Measurements from ENCODE around the gene INSYN2B.

INSYN2B gene

GRCh38 chr5:169874621-169875020 is 105.7 kb downstream of the INSYN2B start:
- Histone ChIP-seq H3K9me3 (ENCODE audit: insufficient read depth, low read length, severe bottlenecking) (no peaks in the 10 kb centered on the region), H3K9ac (ENCODE audit: low read depth, low read length) (no peak overlapping the region)

GRCh38 chr5:169873642-169874041 is 106.7 kb downstream of the INSYN2B start:
- TF ChIP-seq, protein P1, sequence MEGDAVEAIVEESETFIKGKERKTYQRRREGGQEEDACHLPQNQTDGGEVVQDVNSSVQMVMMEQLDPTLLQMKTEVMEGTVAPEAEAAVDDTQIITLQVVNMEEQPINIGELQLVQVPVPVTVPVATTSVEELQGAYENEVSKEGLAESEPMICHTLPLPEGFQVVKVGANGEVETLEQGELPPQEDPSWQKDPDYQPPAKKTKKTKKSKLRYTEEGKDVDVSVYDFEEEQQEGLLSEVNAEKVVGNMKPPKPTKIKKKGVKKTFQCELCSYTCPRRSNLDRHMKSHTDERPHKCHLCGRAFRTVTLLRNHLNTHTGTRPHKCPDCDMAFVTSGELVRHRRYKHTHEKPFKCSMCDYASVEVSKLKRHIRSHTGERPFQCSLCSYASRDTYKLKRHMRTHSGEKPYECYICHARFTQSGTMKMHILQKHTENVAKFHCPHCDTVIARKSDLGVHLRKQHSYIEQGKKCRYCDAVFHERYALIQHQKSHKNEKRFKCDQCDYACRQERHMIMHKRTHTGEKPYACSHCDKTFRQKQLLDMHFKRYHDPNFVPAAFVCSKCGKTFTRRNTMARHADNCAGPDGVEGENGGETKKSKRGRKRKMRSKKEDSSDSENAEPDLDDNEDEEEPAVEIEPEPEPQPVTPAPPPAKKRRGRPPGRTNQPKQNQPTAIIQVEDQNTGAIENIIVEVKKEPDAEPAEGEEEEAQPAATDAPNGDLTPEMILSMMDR (IDR thresholded peaks at IDR 0.05; ENCODE audit: borderline replicate concordance, extremely low read depth, low read length, poor library complexity, severe bottlenecking), result no peak
- no peak for TF ChIP-seq EZH2 (IDR thresholded peaks at IDR 0.05; ENCODE audit: borderline replicate concordance, low read depth, low read length, severe bottlenecking)
- no peak overlapping the region for H3K4me3 ChIP-seq (ENCODE audit: low read depth in 1 of 2, low read length in 2 of 2)
- H3K79me2 ChIP-seq (ENCODE audit: insufficient read depth, low read length), result no peaks in the 10 kb centered on the region
- H3K9ac ChIP-seq (ENCODE audit: low read depth, low read length), result no peak overlapping the region
- no peak overlapping the region for H2AFZ ChIP-seq (ENCODE audit: low read depth, low read length)
- H3K36me3 ChIP-seq (ENCODE audit: insufficient read depth, low read length), result peaks cover 28% of the 10 kb centered on the region; the same call in 1 of the 2 replicates
- H3K27ac ChIP-seq (ENCODE audit: low read length), result no peak overlapping the region
- peaks cover 6% of the 10 kb centered on the region for H4K20me1 ChIP-seq (ENCODE audit: insufficient read depth, low read length)
- no peak for ATAC-seq (ENCODE audit: insufficient read depth, low read depth)
- no peak overlapping the region for H3K4me2 ChIP-seq (ENCODE audit: insufficient read depth, low read length)
- H3K27me3 ChIP-seq (ENCODE audit: insufficient read depth, low read length, poor library complexity), result no peaks in the 10 kb centered on the region
- H3K4me1 ChIP-seq (ENCODE audit: insufficient read depth, low read length), result no peaks in the 10 kb centered on the region
- no peaks in the 10 kb centered on the region for H3K9me3 ChIP-seq (ENCODE audit: insufficient read depth, low read length, severe bottlenecking)
- no peak for DNase-seq

More at GRCh38 chr5:169874621-169875020, 105.7 kb downstream of the INSYN2B start:
- ATAC-seq (ENCODE audit: insufficient read depth, low read depth) (no peak), DNase-seq (no peak)
- H3K4me1 ChIP-seq (ENCODE audit: insufficient read depth, low read length), result no peaks in the 10 kb centered on the region
- TF ChIP-seq, protein P1 (IDR thresholded peaks at IDR 0.05; ENCODE audit: borderline replicate concordance, extremely low read depth, low read length, poor library complexity, severe bottlenecking), result no peak
- TF ChIP-seq EZH2 (IDR thresholded peaks at IDR 0.05; ENCODE audit: borderline replicate concordance, low read depth, low read length, severe bottlenecking), result no peak
- no peaks in the 10 kb centered on the region for H3K27me3 ChIP-seq (ENCODE audit: insufficient read depth, low read length, poor library complexity)
- H3K79me2 ChIP-seq (ENCODE audit: insufficient read depth, low read length), result no peaks in the 10 kb centered on the region
- peaks cover 21% of the 10 kb centered on the region; the same call in 1 of the 2 replicates for H3K36me3 ChIP-seq (ENCODE audit: insufficient read depth, low read length)
- no peak overlapping the region for H3K4me2 ChIP-seq (ENCODE audit: insufficient read depth, low read length)
- H3K4me3 ChIP-seq (ENCODE audit: low read depth in 1 of 2, low read length in 2 of 2), result no peak overlapping the region
- H4K20me1 ChIP-seq (ENCODE audit: insufficient read depth, low read length), result peaks cover 6% of the 10 kb centered on the region
- no peak overlapping the region for H2AFZ ChIP-seq (ENCODE audit: low read depth, low read length)
- H3K27ac ChIP-seq (ENCODE audit: low read length), result no peak overlapping the region

DNA sequence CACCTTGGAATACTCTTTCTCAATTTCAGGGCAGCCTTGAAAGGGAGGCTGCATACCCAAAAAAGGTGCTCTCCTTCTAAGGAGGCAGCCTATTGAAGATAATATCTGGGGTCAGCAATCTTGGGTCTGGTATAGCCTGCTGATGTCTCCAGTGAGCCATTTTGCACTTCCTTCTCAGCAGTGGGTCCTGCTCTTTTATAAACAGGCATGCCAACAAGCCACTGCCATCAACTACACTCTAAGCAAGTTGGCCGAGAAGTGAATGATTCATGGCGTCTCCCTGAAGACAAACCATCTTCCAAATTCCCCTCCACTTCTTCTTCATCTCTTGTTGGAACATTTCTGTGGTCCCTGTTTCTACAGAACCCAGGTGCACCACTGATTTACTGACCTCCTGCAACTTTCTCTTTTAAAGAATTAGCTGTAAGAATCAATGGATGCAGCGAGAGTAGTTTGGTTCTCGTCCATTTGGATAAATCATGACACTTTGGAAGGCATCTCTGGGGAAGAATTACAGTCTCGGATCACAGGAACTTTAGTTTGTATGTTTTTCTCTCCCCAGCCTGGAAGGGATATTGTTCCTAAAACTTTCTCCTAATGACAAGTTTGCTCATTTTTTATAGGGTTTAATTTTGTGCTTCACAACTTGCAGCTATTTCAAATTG is 108.3 kb downstream of the INSYN2B start:
- no peak for DNase-seq
- H3K9me3 ChIP-seq (ENCODE audit: insufficient read depth, low read length, severe bottlenecking), result no peaks in the 10 kb centered on the region

More for the DNA sequence above, 108.3 kb downstream of the INSYN2B start:
- Histone ChIP-seq H3K9ac (ENCODE audit: low read depth, low read length) (no peak overlapping the region), H3K27me3 (ENCODE audit: insufficient read depth, low read length, poor library complexity) (no peaks in the 10 kb centered on the region), H3K27ac (ENCODE audit: low read length) (no peak overlapping the region), H3K4me2 (ENCODE audit: insufficient read depth, low read length) (no peak overlapping the region), H4K20me1 (ENCODE audit: insufficient read depth, low read length) (peaks cover 9% of the 10 kb centered on the region), H3K36me3 (ENCODE audit: insufficient read depth, low read length) (peaks cover 45% of the 10 kb centered on the region; the same call in 1 of the 2 replicates), H3K79me2 (ENCODE audit: insufficient read depth, low read length) (no peaks in the 10 kb centered on the region), H3K4me1 (ENCODE audit: insufficient read depth, low read length) (no peaks in the 10 kb centered on the region), H3K4me3 (ENCODE audit: low read depth in 1 of 2, low read length in 2 of 2) (no peak overlapping the region), H2AFZ (ENCODE audit: low read depth, low read length) (no peak overlapping the region)
- TF ChIP-seq, protein P1 (IDR thresholded peaks at IDR 0.05; ENCODE audit: borderline replicate concordance, extremely low read depth, low read length, poor library complexity, severe bottlenecking), result no peak
- no peak for TF ChIP-seq EZH2 (IDR thresholded peaks at IDR 0.05; ENCODE audit: borderline replicate concordance, low read depth, low read length, severe bottlenecking)
- ATAC-seq (ENCODE audit: insufficient read depth, low read depth), result no peak

Data from DND-41 (cell line).